HEK293 (cell line): Measurements from ENCODE around the gene SLC14A1.

ENCODE experiments used
- CTCF ChIA-PET: fragments of 350-600 bp; formaldehyde crosslinking; extraction: SDS; loops from one replicate; lab custom pipeline; 2021; ENCODE audit warnings: antibody characterized with exemption; lab: Yijun Ruan, JAX
- POLR2A ChIA-PET: fragments of 300-600 bp; formaldehyde crosslinking; extraction: SDS; loops from one replicate; lab custom pipeline; 2020; ENCODE audit warnings: antibody characterized with exemption, inconsistent platforms; lab: Yijun Ruan, JAX
- H3K27ac ChIP-seq: fragments of 200-500 bp; sonication (Bioruptor generic); 2 replicates; pipeline ENCODE4 v1.5.1; 2014; ENCODE audit warnings: low read depth, low read length, control low read depth, inconsistent platforms; ENCODE audit errors: extremely low read depth
- H3K36me3 ChIP-seq, 2 experiments: fragments of 200-500 bp in 1 of 2; sonication (Bioruptor generic) in 1 of 2; 1 replicate in 1 of 2; 2 replicates in 1 of 2; pipeline ENCODE4 v1.5.1; 2014 to 2017; ENCODE audit warnings: inconsistent platforms in 2 of 2, low read length in 2 of 2; ENCODE audit not compliant: control insufficient read depth in 2 of 2, insufficient read depth in 1 of 2
- H3K4me1 ChIP-seq: fragments of 200-500 bp; sonication (Bioruptor generic); 2 replicates; pipeline ENCODE4 v1.5.1; 2014; ENCODE audit warnings: mild to moderate bottlenecking, low read length, inconsistent platforms; ENCODE audit not compliant: control insufficient read depth, insufficient read depth
- H3K4me3 ChIP-seq: 2 replicates; pipeline ENCODE4 v1.5.1; 2011; ENCODE audit warnings: low read depth, mild to moderate bottlenecking, control low read depth, low read length, moderate library complexity
- H3K9me3 ChIP-seq: fragments of 200-500 bp; sonication (Bioruptor generic); 2 replicates; pipeline ENCODE4 v1.5.1; 2014; ENCODE audit warnings: low read depth, low read length, inconsistent platforms; ENCODE audit not compliant: control insufficient read depth, insufficient read depth
- CTCF ChIP-seq: fragments of 450-650 bp; formaldehyde crosslinking; IDR thresholded peaks from 2 replicates; pipeline ENCODE4 v1.5.1; 2016; ENCODE audit warnings: missing biosample characterization, missing genetic modification characterization
- KLF10 ChIP-seq: fragments of 450-650 bp; IDR thresholded peaks from 2 replicates; pipeline ENCODE4 v1.5.1; 2018; ENCODE audit warnings: missing biosample characterization, mild to moderate bottlenecking, missing genetic modification characterization
- KLF16 ChIP-seq: fragments of 450-650 bp; formaldehyde crosslinking; IDR thresholded peaks from 2 replicates; pipeline ENCODE4 v1.5.1; 2017; ENCODE audit warnings: missing biosample characterization, missing genetic modification characterization
- PATZ1 ChIP-seq: fragments of 450-650 bp; formaldehyde crosslinking; IDR thresholded peaks from 2 replicates; pipeline ENCODE4 v1.5.1; 2016; ENCODE audit warnings: missing biosample characterization, missing genetic modification characterization
- REPIN1 ChIP-seq: fragments of 450-650 bp; formaldehyde crosslinking; IDR thresholded peaks from 2 replicates; pipeline ENCODE4 v1.5.1; 2017; ENCODE audit warnings: missing biosample characterization, missing genetic modification characterization, low read depth
- SP3 ChIP-seq: fragments of 450-650 bp; formaldehyde crosslinking; IDR thresholded peaks from 2 replicates; pipeline ENCODE4 v1.5.1; 2016; ENCODE audit warnings: missing biosample characterization, missing genetic modification characterization
- YY1 ChIP-seq: fragments of 450-650 bp; formaldehyde crosslinking; IDR thresholded peaks from 2 replicates; pipeline ENCODE4 v1.5.1; 2018; ENCODE audit warnings: missing biosample characterization, missing genetic modification characterization
- ZBTB48 ChIP-seq: fragments of 450-650 bp; formaldehyde crosslinking; IDR thresholded peaks from 2 replicates; pipeline ENCODE4 v1.5.1; 2016; ENCODE audit warnings: missing biosample characterization, missing genetic modification characterization
- ZBTB7A ChIP-seq: fragments of 450-650 bp; formaldehyde crosslinking; IDR thresholded peaks from 2 replicates; pipeline ENCODE4 v1.5.1; 2016; ENCODE audit warnings: low read depth, missing biosample characterization, missing genetic modification characterization
- ZNF10 ChIP-seq: fragments of 450-650 bp; formaldehyde crosslinking; IDR thresholded peaks from 2 replicates; pipeline ENCODE4 v1.5.1; 2017; ENCODE audit warnings: missing biosample characterization, missing genetic modification characterization
- ZNF121 ChIP-seq: fragments of 450-650 bp; formaldehyde crosslinking; IDR thresholded peaks from 2 replicates; pipeline ENCODE4 v1.5.1; 2016; ENCODE audit warnings: missing biosample characterization, missing genetic modification characterization
- ZNF155 ChIP-seq: fragments of 450-650 bp; formaldehyde crosslinking; IDR thresholded peaks from 2 replicates; pipeline ENCODE4 v1.5.1; 2016; ENCODE audit warnings: missing biosample characterization, missing genetic modification characterization
- ZNF24 ChIP-seq: fragments of 450-650 bp; formaldehyde crosslinking; IDR thresholded peaks from 2 replicates; pipeline ENCODE4 v1.5.1; 2016; ENCODE audit warnings: missing biosample characterization, missing genetic modification characterization
- ZNF274 ChIP-seq, 2 experiments: fragments of 200-500 bp in 1 of 2; fragments of 450-650 bp in 1 of 2; sonication (Bioruptor generic) in 1 of 2; formaldehyde crosslinking in 1 of 2; IDR thresholded peaks; 2 replicates each; pipeline versions ENCODE4 v1.5.1 to v1.6.1; 2014 to 2016; ENCODE audit warnings: borderline replicate concordance in 1 of 2, inconsistent platforms in 1 of 2, low read length in 1 of 2, missing biosample characterization in 1 of 2, missing genetic modification characterization in 1 of 2
- ZNF362 ChIP-seq: fragments of 450-650 bp; formaldehyde crosslinking; IDR thresholded peaks from 2 replicates; pipeline ENCODE4 v1.5.1; 2016; ENCODE audit warnings: missing biosample characterization, missing genetic modification characterization
- ZNF404 ChIP-seq: fragments of 450-650 bp; formaldehyde crosslinking; IDR thresholded peaks from 2 replicates; pipeline ENCODE4 v1.5.1; 2017; ENCODE audit warnings: missing biosample characterization, missing genetic modification characterization
- ZNF423 ChIP-seq: fragments of 450-650 bp; formaldehyde crosslinking; IDR thresholded peaks from 2 replicates; pipeline ENCODE4 v1.5.1; 2016; ENCODE audit warnings: missing biosample characterization, missing genetic modification characterization
- ZNF473 ChIP-seq: fragments of 450-650 bp; formaldehyde crosslinking; IDR thresholded peaks from 2 replicates; pipeline ENCODE4 v1.5.1; 2017; ENCODE audit warnings: missing biosample characterization, missing genetic modification characterization
- ZNF555 ChIP-seq: fragments of 450-650 bp; formaldehyde crosslinking; conservative IDR thresholded peaks from 2 replicates; pipeline ENCODE4 v1.5.1; 2017; ENCODE audit warnings: missing biosample characterization, mild to moderate bottlenecking, missing genetic modification characterization, inconsistent platforms
- ZNF561 ChIP-seq: fragments of 450-650 bp; IDR thresholded peaks from 2 replicates; pipeline ENCODE4 v1.5.1; 2018; ENCODE audit warnings: missing biosample characterization, missing genetic modification characterization, borderline replicate concordance
- ZNF629 ChIP-seq: fragments of 450-650 bp; formaldehyde crosslinking; IDR thresholded peaks from 2 replicates; pipeline ENCODE4 v1.5.1; 2017; ENCODE audit warnings: missing biosample characterization, missing genetic modification characterization
- ZNF654 ChIP-seq: fragments of 450-650 bp; formaldehyde crosslinking; IDR thresholded peaks from 2 replicates; pipeline ENCODE4 v1.5.1; 2016; ENCODE audit warnings: low read depth, missing biosample characterization, missing genetic modification characterization
- ZNF692 ChIP-seq: fragments of 450-650 bp; formaldehyde crosslinking; IDR thresholded peaks from 2 replicates; pipeline ENCODE4 v1.5.1; 2016; ENCODE audit warnings: missing biosample characterization, missing genetic modification characterization
- ZNF792 ChIP-seq: fragments of 450-650 bp; formaldehyde crosslinking; IDR thresholded peaks from 2 replicates; pipeline ENCODE4 v1.5.1; 2016; ENCODE audit warnings: missing biosample characterization, missing genetic modification characterization
- ZNF843 ChIP-seq: fragments of 450-650 bp; formaldehyde crosslinking; IDR thresholded peaks from 2 replicates; pipeline ENCODE4 v1.5.1; 2016; ENCODE audit warnings: missing biosample characterization, missing genetic modification characterization
- ZSCAN5A ChIP-seq: fragments of 450-650 bp; formaldehyde crosslinking; IDR thresholded peaks from 2 replicates; pipeline ENCODE4 v1.5.1; 2016; ENCODE audit warnings: missing biosample characterization, missing genetic modification characterization

Gene SLC14A1

GRCh38 chr18:45690975-45691815 is 32.8 kb upstream of the SLC14A1 start (continued):
- peak; percentile 43 for TF ChIP-seq ZBTB48 (tag by site-specific recombination)
- TF ChIP-seq CTCF (tag by site-specific recombination) = peak; percentile 90
- no peak for TF ChIP-seq REPIN1
- TF ChIP-seq ZNF654 (tag by site-specific recombination) = peak; percentile 91
- TF ChIP-seq KLF10 (tag by site-specific recombination) = no peak
- no peak for TF ChIP-seq ZNF629
- no peak for TF ChIP-seq ZNF692
- TF ChIP-seq ZNF561 = no peak
- TF ChIP-seq ZNF362 = no peak
- no peak for TF ChIP-seq ZNF792 (tag by site-specific recombination)
- no peak for TF ChIP-seq ZNF121 (tag by site-specific recombination)
- no peak for TF ChIP-seq ZBTB7A (tag by site-specific recombination)
- TF ChIP-seq PATZ1 (tag by site-specific recombination) = no peak
- no peak for TF ChIP-seq ZNF423 (tag by site-specific recombination)
- no peak; the same call in 1 of the 2 replicates for TF ChIP-seq SP3
- TF ChIP-seq, all 188 proteins: peak for 8

- no peaks in the 10 kb centered on the region for H3K36me3 ChIP-seq
- H3K27ac ChIP-seq = no peak overlapping the region
- ChIA-PET POLR2A (no interaction called here), CTCF (interaction anchor here (0.6 to 8.5 kb wide), 16 partner anchors 10 to 391 kb away, joined by 3 to 65 read pairs (median 4); no protein-coding TSS in a partner anchor)
- H3K9me3 ChIP-seq = no peaks in the 10 kb centered on the region
- no peak overlapping the region for H3K4me3 ChIP-seq
- no peaks in the 10 kb centered on the region for H3K4me1 ChIP-seq
- TF ChIP-seq ZNF404 (no peak), ZSCAN5A (no peak), ZNF654 (tag by site-specific recombination) (no peak), ZNF843 (tag by site-specific recombination) (no peak), ZNF10 (tag by site-specific recombination) (no peak), ZNF473 (tag by site-specific recombination) (no peak), PATZ1 (tag by site-specific recombination) (no peak), KLF16 (tag by site-specific recombination) (no peak), ZNF155 (no peak), ZNF555 (no peak), ZNF24 (tag by site-specific recombination) (no peak), ZNF274 (IDR thresholded peaks at IDR 0.05; ENCODE audit: low read length) (no peak), ZNF274 (tag by site-specific recombination; IDR thresholded peaks at IDR 0.05; ENCODE audit: borderline replicate concordance) (no peak), YY1 (no peak)
These were observed 32.2 kb upstream of the SLC14A1 start for GRCh38 chr18:45691816-45692179.
